HEK293 (cell line): ENCODE data around the gene ADAMTSL2.

ENCODE experiments used
- CTCF ChIA-PET: fragments of 350-600 bp; formaldehyde crosslinking; extraction: SDS; loops from one replicate; lab custom pipeline; 2021; ENCODE audit warnings: antibody characterized with exemption; lab: Yijun Ruan, JAX
- POLR2A ChIA-PET: fragments of 300-600 bp; formaldehyde crosslinking; extraction: SDS; loops from one replicate; lab custom pipeline; 2020; ENCODE audit warnings: antibody characterized with exemption, inconsistent platforms; lab: Yijun Ruan, JAX
- H3K27ac ChIP-seq: fragments of 200-500 bp; sonication (Bioruptor generic); 2 replicates; pipeline ENCODE4 v1.5.1; 2014; ENCODE audit warnings: low read depth, low read length, control low read depth, inconsistent platforms; ENCODE audit errors: extremely low read depth
- H3K36me3 ChIP-seq, 2 experiments: fragments of 200-500 bp in 1 of 2; sonication (Bioruptor generic) in 1 of 2; 1 replicate in 1 of 2; 2 replicates in 1 of 2; pipeline ENCODE4 v1.5.1; 2014 to 2017; ENCODE audit warnings: inconsistent platforms in 2 of 2, low read length in 2 of 2; ENCODE audit not compliant: control insufficient read depth in 2 of 2, insufficient read depth in 1 of 2
- H3K4me1 ChIP-seq: fragments of 200-500 bp; sonication (Bioruptor generic); 2 replicates; pipeline ENCODE4 v1.5.1; 2014; ENCODE audit warnings: mild to moderate bottlenecking, low read length, inconsistent platforms; ENCODE audit not compliant: control insufficient read depth, insufficient read depth
- H3K4me3 ChIP-seq: 2 replicates; pipeline ENCODE4 v1.5.1; 2011; ENCODE audit warnings: low read depth, mild to moderate bottlenecking, control low read depth, low read length, moderate library complexity
- H3K9me3 ChIP-seq: fragments of 200-500 bp; sonication (Bioruptor generic); 2 replicates; pipeline ENCODE4 v1.5.1; 2014; ENCODE audit warnings: low read depth, low read length, inconsistent platforms; ENCODE audit not compliant: control insufficient read depth, insufficient read depth
- HOXD13 ChIP-seq: sonication (generic); formaldehyde crosslinking; IDR thresholded peaks from 2 replicates; pipeline ENCODE4 v1.8.0; 2022; ENCODE audit warnings: missing genetic modification reagents, borderline replicate concordance
- KLF1 ChIP-seq: fragments of 450-650 bp; formaldehyde crosslinking; IDR thresholded peaks from 2 replicates; pipeline ENCODE4 v1.5.1; 2016; ENCODE audit warnings: missing biosample characterization, missing genetic modification characterization
- MZF1 ChIP-seq: fragments of 450-650 bp; formaldehyde crosslinking; IDR thresholded peaks from 2 replicates; pipeline ENCODE4 v1.5.1; 2017; ENCODE audit warnings: missing biosample characterization, missing genetic modification characterization, borderline replicate concordance
- TRIM28 ChIP-seq: IDR thresholded peaks from 2 replicates; pipeline ENCODE4 v1.6.1; 2011; ENCODE audit warnings: low read length, control low read depth, borderline replicate concordance
- ZBTB48 ChIP-seq: fragments of 450-650 bp; formaldehyde crosslinking; IDR thresholded peaks from 2 replicates; pipeline ENCODE4 v1.5.1; 2016; ENCODE audit warnings: missing biosample characterization, missing genetic modification characterization
- ZFP37 ChIP-seq: fragments of 450-650 bp; formaldehyde crosslinking; IDR thresholded peaks from 2 replicates; pipeline ENCODE4 v1.5.1; 2016; ENCODE audit warnings: missing biosample characterization, missing genetic modification characterization
- ZNF16 ChIP-seq: fragments of 450-650 bp; formaldehyde crosslinking; IDR thresholded peaks from 2 replicates; pipeline ENCODE4 v1.5.1; 2016; ENCODE audit warnings: low read depth, missing biosample characterization, missing genetic modification characterization
- ZNF354C ChIP-seq: fragments of 450-650 bp; formaldehyde crosslinking; IDR thresholded peaks from 2 replicates; pipeline ENCODE4 v1.5.1; 2016; ENCODE audit warnings: missing biosample characterization, missing genetic modification characterization, low read depth, borderline replicate concordance
- ZNF501 ChIP-seq: fragments of 450-650 bp; formaldehyde crosslinking; IDR thresholded peaks from 2 replicates; pipeline ENCODE4 v1.5.1; 2016; ENCODE audit warnings: missing biosample characterization, missing genetic modification characterization
- ZNF639 ChIP-seq: fragments of 450-650 bp; formaldehyde crosslinking; IDR thresholded peaks from 2 replicates; pipeline ENCODE4 v1.5.1; 2016; ENCODE audit warnings: missing biosample characterization, missing genetic modification characterization
- ZNF664 ChIP-seq: fragments of 450-650 bp; formaldehyde crosslinking; IDR thresholded peaks from 2 replicates; pipeline ENCODE4 v1.5.1; 2016; ENCODE audit warnings: missing biosample characterization, missing genetic modification characterization
- ZNF785 ChIP-seq: fragments of 450-650 bp; formaldehyde crosslinking; IDR thresholded peaks from 2 replicates; pipeline ENCODE4 v1.5.1; 2016; ENCODE audit warnings: missing biosample characterization, missing genetic modification characterization
- ZNF843 ChIP-seq: fragments of 450-650 bp; formaldehyde crosslinking; IDR thresholded peaks from 2 replicates; pipeline ENCODE4 v1.5.1; 2016; ENCODE audit warnings: missing biosample characterization, missing genetic modification characterization
- ZSCAN18 ChIP-seq: fragments of 450-650 bp; formaldehyde crosslinking; IDR thresholded peaks from 2 replicates; pipeline ENCODE4 v1.5.1; 2016; ENCODE audit warnings: missing biosample characterization, missing genetic modification characterization
- ZXDB ChIP-seq: fragments of 450-650 bp; formaldehyde crosslinking; IDR thresholded peaks from 2 replicates; pipeline ENCODE4 v1.5.1; 2016; ENCODE audit warnings: missing biosample characterization, missing genetic modification characterization

ADAMTSL2 gene

GRCh38 chr9:133583111-133583510, 48.6 kb downstream of the ADAMTSL2 start:
- H3K27ac ChIP-seq, result no peak overlapping the region
- H3K4me3 ChIP-seq, result no peak overlapping the region
- TF ChIP-seq ZNF501 (tag by site-specific recombination) (no peak), ZFP37 (no peak), TRIM28 (no peak), ZNF843 (no peak), ZSCAN18 (tag by site-specific recombination) (no peak), ZXDB (tag by site-specific recombination) (no peak), ZNF785 (no peak), ZNF664 (tag by site-specific recombination) (no peak), ZNF354C (tag by site-specific recombination) (no peak), MZF1 (tag by site-specific recombination) (no peak), HOXD13 (no peak), ZBTB48 (tag by site-specific recombination) (no peak)
- ChIA-PET POLR2A (no interaction called here), CTCF (no interaction called here)
- H3K36me3 ChIP-seq, result no peaks in the 10 kb centered on the region
- H3K9me3 ChIP-seq, result no peaks in the 10 kb centered on the region
- H3K4me1 ChIP-seq, result peaks cover 13% of the 10 kb centered on the region

GRCh38 chr9:133583586-133583985, 49.1 kb downstream of the ADAMTSL2 start:
- CTCF ChIA-PET, result no interaction called here
- TF ChIP-seq KLF1 (tag by site-specific recombination) (0 out of 2 replicates have a peak, but pooled peaks have one; percentile 18), ZNF639 (tag by site-specific recombination) (no peak)
- Histone ChIP-seq H3K4me1 (peaks cover 13% of the 10 kb centered on the region), H3K4me3 (no peak overlapping the region), H3K9me3 (no peaks in the 10 kb centered on the region), H3K36me3 (no peaks in the 10 kb centered on the region), H3K27ac (no peak overlapping the region)
- POLR2A ChIA-PET, result no interaction called here

GRCh38 chr9:133584167-133584558, 49.7 kb downstream of the ADAMTSL2 start:
- POLR2A ChIA-PET, result no interaction called here
- Histone ChIP-seq H3K4me3 (no peak overlapping the region), H3K9me3 (no peaks in the 10 kb centered on the region)
- 0 out of 2 replicates have a peak, but pooled peaks have one; percentile 5 for TF ChIP-seq ZNF16 (tag by site-specific recombination)
- no peak for TF ChIP-seq ZSCAN18 (tag by site-specific recombination)
- TF ChIP-seq, all 188 proteins: peak for 1
- CTCF ChIA-PET, result no interaction called here
- H3K36me3 ChIP-seq, result no peaks in the 10 kb centered on the region
- peaks cover 13% of the 10 kb centered on the region for H3K4me1 ChIP-seq
- peak overlapping the region; percentile 77; the same call in 1 of the 2 replicates for H3K27ac ChIP-seq
